Fibroblast of lung (primary cell): Measurements from ENCODE around the gene MSGN1. TPM values are rescaled to one million over a fixed set of nuclear protein-coding genes. Genes with fewer than 3 reads are reported as not detected.

Experiments
- DNase-seq, 2 donors: peaks; one replicate each; pipeline versions ENCODE4 v3.0.0 to v3.0.0-alpha.2; 2010; ENCODE audit warnings: low read depth in 2 of 2
- H2AFZ ChIP-seq: 2 replicates; pipeline ENCODE4 v1.5.1; 2012; ENCODE audit warnings: low read length, control low read depth, inconsistent platforms
- H3K27ac ChIP-seq: 2 replicates; pipeline ENCODE4 v1.5.1; 2011; ENCODE audit warnings: low read length, control low read depth; ENCODE audit not compliant: insufficient read depth
- H3K27me3 ChIP-seq: 2 replicates; pipeline ENCODE4 v1.5.1; 2011; ENCODE audit warnings: mild to moderate bottlenecking, low read length; ENCODE audit not compliant: control insufficient read depth, insufficient read depth
- H3K36me3 ChIP-seq: 2 replicates; pipeline ENCODE4 v1.5.1; 2011; ENCODE audit warnings: low read length; ENCODE audit not compliant: control insufficient read depth, insufficient read depth
- H3K4me1 ChIP-seq: 2 replicates; pipeline ENCODE4 v1.5.1; 2011; ENCODE audit warnings: low read length; ENCODE audit not compliant: control insufficient read depth, insufficient read depth; ENCODE audit errors: extremely low read depth
- H3K4me2 ChIP-seq: 2 replicates; pipeline ENCODE4 v1.5.1; 2011; ENCODE audit warnings: low read length, control low read depth; ENCODE audit not compliant: insufficient read depth; ENCODE audit errors: extremely low read depth
- H3K4me3 ChIP-seq, 4 experiments: fragments of 200-600 bp in 1 of 4; sonication (generic) in 1 of 4; replicated peaks in 1 of 4; 2 replicates each; pipeline ENCODE4 v1.5.1; 2011 to 2016; ENCODE audit warnings: low read length in 4 of 4, low read depth in 3 of 4, mild to moderate bottlenecking in 3 of 4, control low read depth in 2 of 4, inconsistent platforms in 1 of 4, mixed read lengths in 1 of 4; ENCODE audit not compliant: insufficient read depth in 1 of 4; ENCODE audit errors: control extremely low read depth in 1 of 4
- H3K79me2 ChIP-seq: 2 replicates; pipeline ENCODE4 v1.5.1; 2012; ENCODE audit warnings: mild to moderate bottlenecking, low read length, inconsistent platforms; ENCODE audit not compliant: control insufficient read depth, insufficient read depth
- H3K9ac ChIP-seq: 2 replicates; pipeline ENCODE4 v1.5.1; 2011; ENCODE audit warnings: mild to moderate bottlenecking, low read length, control low read depth; ENCODE audit not compliant: insufficient read depth
- H3K9me3 ChIP-seq: 2 replicates; pipeline ENCODE4 v1.5.1; 2012; ENCODE audit warnings: low read depth, low read length; ENCODE audit not compliant: control insufficient read depth, insufficient read depth
- H4K20me1 ChIP-seq: 2 replicates; pipeline ENCODE4 v1.5.1; 2011; ENCODE audit warnings: low read length; ENCODE audit not compliant: control insufficient read depth, insufficient read depth; ENCODE audit errors: extremely low read depth
- EZH2 ChIP-seq: IDR thresholded peaks from 2 replicates; pipeline ENCODE4 v1.5.1; 2012; ENCODE audit warnings: low read length, control low read depth, mild to moderate bottlenecking; ENCODE audit errors: missing control alignments
- polyA plus RNA-seq, 2 donors: library from polyadenylated mRNA; depleted of rRNA in 1 of 2; stranded (reverse) in 1 of 2; unstranded in 1 of 2; fragments of >200 nt; gene quantifications; 2 replicates each; pipeline ENCODE4 v1.2.1, GENCODE V29; 2011 to 2012; ENCODE audit warnings: missing spikeins in 1 of 2
- total RNA-seq: library from RNA; depleted of rRNA; stranded (reverse); fragments of >200 nt; gene quantifications from 2 replicates; pipeline ENCODE4 v1.2.1, GENCODE V29; 2014
- TF ChIP-seq, protein P1 (sequence below), 2 donors: IDR thresholded peaks in 1 of 2; conservative IDR thresholded peaks in 1 of 2; 1 replicate in 1 of 2; 2 replicates in 1 of 2; pipeline ENCODE4 v1.5.1; 2011 to 2012; ENCODE audit warnings: low read length in 2 of 2, control low read depth in 1 of 2, inconsistent platforms in 1 of 2, low read depth in 1 of 2, mild to moderate bottlenecking in 1 of 2

MSGN1 gene
- total and polyA plus RNA-seq, 2 donors (not counting 1 experiment from before 2014, with no cell fraction given): not detected

DNA sequence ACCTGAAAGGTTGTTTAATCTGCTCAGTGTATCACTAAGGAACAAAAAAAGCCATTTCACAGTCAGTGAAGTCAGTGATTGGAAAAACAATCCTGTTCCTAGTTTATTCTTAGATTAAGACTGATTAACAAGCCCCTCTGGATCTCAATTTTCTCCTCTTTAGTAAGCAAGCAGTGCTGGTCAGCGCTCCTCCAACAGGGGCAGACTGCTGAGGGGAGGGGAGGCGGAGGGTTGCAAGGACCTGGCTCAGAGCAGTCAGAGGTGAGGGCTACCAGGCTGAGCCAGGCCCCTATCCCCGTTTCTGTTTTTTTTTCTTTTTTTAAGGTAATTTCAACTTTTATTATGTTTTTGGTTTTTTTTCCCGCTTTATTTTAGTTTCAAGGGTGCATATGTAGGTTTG is 37.5 kb downstream of the MSGN1 start:
- TF ChIP-seq, protein P1, sequence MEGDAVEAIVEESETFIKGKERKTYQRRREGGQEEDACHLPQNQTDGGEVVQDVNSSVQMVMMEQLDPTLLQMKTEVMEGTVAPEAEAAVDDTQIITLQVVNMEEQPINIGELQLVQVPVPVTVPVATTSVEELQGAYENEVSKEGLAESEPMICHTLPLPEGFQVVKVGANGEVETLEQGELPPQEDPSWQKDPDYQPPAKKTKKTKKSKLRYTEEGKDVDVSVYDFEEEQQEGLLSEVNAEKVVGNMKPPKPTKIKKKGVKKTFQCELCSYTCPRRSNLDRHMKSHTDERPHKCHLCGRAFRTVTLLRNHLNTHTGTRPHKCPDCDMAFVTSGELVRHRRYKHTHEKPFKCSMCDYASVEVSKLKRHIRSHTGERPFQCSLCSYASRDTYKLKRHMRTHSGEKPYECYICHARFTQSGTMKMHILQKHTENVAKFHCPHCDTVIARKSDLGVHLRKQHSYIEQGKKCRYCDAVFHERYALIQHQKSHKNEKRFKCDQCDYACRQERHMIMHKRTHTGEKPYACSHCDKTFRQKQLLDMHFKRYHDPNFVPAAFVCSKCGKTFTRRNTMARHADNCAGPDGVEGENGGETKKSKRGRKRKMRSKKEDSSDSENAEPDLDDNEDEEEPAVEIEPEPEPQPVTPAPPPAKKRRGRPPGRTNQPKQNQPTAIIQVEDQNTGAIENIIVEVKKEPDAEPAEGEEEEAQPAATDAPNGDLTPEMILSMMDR (conservative IDR thresholded peaks at IDR 0.05 in 1 of 2, IDR thresholded peaks at IDR 0.05 in 1 of 2; ENCODE audit: low read depth in 1 of 2, low read length in 2 of 2): no peak
- no peak for TF ChIP-seq EZH2
- Histone ChIP-seq H2AFZ (no peak overlapping the region), H4K20me1 (no peaks in the 10 kb centered on the region), H3K27ac (no peak overlapping the region), H3K27me3 (no peaks in the 10 kb centered on the region), H3K4me1 (no peaks in the 10 kb centered on the region), H3K79me2 (no peaks in the 10 kb centered on the region), H3K36me3 (no peaks in the 10 kb centered on the region), H3K4me3 (no peak overlapping the region), H3K9me3 (no peaks in the 10 kb centered on the region), H3K4me2 (no peak overlapping the region), H3K9ac (no peak overlapping the region)
- DNase-seq: no peak

DNA sequence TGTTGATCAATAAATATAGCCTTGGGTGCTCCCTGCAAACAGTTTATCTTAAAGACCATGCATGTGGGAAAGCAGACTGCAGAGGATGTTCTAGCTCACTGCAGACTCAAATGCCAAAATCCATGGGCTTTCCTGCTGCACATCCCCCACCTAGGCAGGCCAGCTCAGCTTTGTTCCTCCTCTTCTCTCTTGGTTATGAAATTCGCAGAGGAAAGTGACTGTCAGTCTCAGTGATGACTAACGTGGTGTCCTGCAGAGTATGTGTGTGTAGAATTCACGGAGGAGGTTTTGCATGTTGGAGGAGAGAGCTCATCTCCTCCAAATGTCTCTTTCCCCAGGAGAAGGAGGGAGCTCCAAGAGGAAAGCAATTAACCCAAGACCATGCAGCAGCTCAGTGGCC is 40.8 kb downstream of the MSGN1 start:
- Histone ChIP-seq H3K9ac (no peak overlapping the region), H3K27ac (no peak overlapping the region), H3K36me3 (no peaks in the 10 kb centered on the region), H3K27me3 (no peaks in the 10 kb centered on the region), H3K79me2 (no peaks in the 10 kb centered on the region), H4K20me1 (no peaks in the 10 kb centered on the region), H3K4me3 (no peak overlapping the region), H3K9me3 (no peaks in the 10 kb centered on the region), H2AFZ (no peak overlapping the region), H3K4me1 (no peaks in the 10 kb centered on the region), H3K4me2 (no peak overlapping the region)
- no peak for TF ChIP-seq EZH2
- peak in 1 of 2 donors; percentile 41 for DNase-seq

DNA sequence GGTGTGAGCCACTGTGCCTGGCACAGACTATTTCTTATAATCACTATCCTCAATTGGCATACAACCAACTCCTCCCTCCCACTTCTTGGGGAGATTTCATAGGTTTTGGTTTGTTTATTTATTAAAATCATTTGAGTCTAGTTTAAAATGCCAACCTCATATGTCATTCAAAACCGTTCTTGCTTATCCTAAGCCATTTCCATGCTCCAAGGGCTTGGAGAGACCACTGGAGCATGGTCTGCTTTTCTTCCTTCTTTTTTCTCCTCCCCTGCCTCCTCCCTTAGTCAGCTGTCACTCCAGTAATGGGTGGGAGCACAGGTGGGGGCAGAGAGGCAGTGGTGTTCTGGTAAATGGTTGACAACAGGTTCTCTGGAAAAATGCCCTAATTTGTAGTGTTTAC is 41.8 kb downstream of the MSGN1 start:
- Histone ChIP-seq H3K36me3 (no peaks in the 10 kb centered on the region), H3K9me3 (no peaks in the 10 kb centered on the region), H3K79me2 (no peaks in the 10 kb centered on the region), H4K20me1 (no peaks in the 10 kb centered on the region), H2AFZ (no peak overlapping the region), H3K27me3 (no peaks in the 10 kb centered on the region), H3K27ac (no peak overlapping the region), H3K4me1 (no peaks in the 10 kb centered on the region), H3K9ac (no peak overlapping the region), H3K4me2 (no peak overlapping the region), H3K4me3 (no peak overlapping the region)
- TF ChIP-seq EZH2: no peak
- TF ChIP-seq, protein P1 (conservative IDR thresholded peaks at IDR 0.05 in 1 of 2, IDR thresholded peaks at IDR 0.05 in 1 of 2; ENCODE audit: low read depth in 1 of 2, low read length in 2 of 2): no peak
- no peak for DNase-seq
